HEK293T (cell line): ENCODE data around the gene MAN1C1.

Source experiments
- ARNT ChIP-seq: fragments of 450-650 bp; IDR thresholded peaks from 2 replicates; pipeline ENCODE4 v1.6.1; 2017; ENCODE audit warnings: mild to moderate bottlenecking
- BHLHE40 ChIP-seq: fragments of 450-650 bp; IDR thresholded peaks from 2 replicates; pipeline ENCODE4 v1.6.1; 2016; ENCODE audit warnings: mild to moderate bottlenecking, moderate library complexity, borderline replicate concordance
- CTBP1 ChIP-seq: fragments of 450-650 bp; IDR thresholded peaks from 2 replicates; pipeline ENCODE4 v1.6.1; 2016; ENCODE audit warnings: borderline replicate concordance
- ELF4 ChIP-seq: fragments of 450-650 bp; IDR thresholded peaks from 2 replicates; pipeline ENCODE4 v1.6.1; 2017; ENCODE audit warnings: antibody characterized with exemption
- FOXA1 ChIP-seq: fragments of 450-650 bp; IDR thresholded peaks from 2 replicates; pipeline ENCODE4 v1.6.1; 2016; ENCODE audit warnings: mild to moderate bottlenecking
- FOXK2 ChIP-seq: fragments of 450-650 bp; IDR thresholded peaks from 2 replicates; pipeline ENCODE4 v1.6.1; 2016; ENCODE audit warnings: mild to moderate bottlenecking
- FOXM1 ChIP-seq: fragments of 450-650 bp; IDR thresholded peaks from 2 replicates; pipeline ENCODE4 v1.6.1; 2017; ENCODE audit warnings: mild to moderate bottlenecking, borderline replicate concordance
- HDGF ChIP-seq: fragments of 450-650 bp; IDR thresholded peaks from 2 replicates; pipeline ENCODE4 v1.6.1; 2017; ENCODE audit warnings: antibody characterized with exemption, borderline replicate concordance
- L3MBTL2 ChIP-seq: fragments of 450-650 bp; conservative IDR thresholded peaks from 2 replicates; pipeline ENCODE4 v1.6.1; 2016; ENCODE audit warnings: mild to moderate bottlenecking
- LEF1 ChIP-seq: fragments of 450-650 bp; IDR thresholded peaks from 2 replicates; pipeline ENCODE4 v1.6.1; 2017; ENCODE audit warnings: mild to moderate bottlenecking, borderline replicate concordance
- NFRKB ChIP-seq: fragments of 450-650 bp; IDR thresholded peaks from 2 replicates; pipeline ENCODE4 v1.6.1; 2016; ENCODE audit warnings: mild to moderate bottlenecking, moderate library complexity
- SUZ12 ChIP-seq: fragments of 450-650 bp; IDR thresholded peaks from 2 replicates; pipeline ENCODE4 v1.6.1; 2016; ENCODE audit warnings: mild to moderate bottlenecking
- ZNF384 ChIP-seq: fragments of 450-650 bp; IDR thresholded peaks from 2 replicates; pipeline ENCODE4 v1.6.1; 2016

- TF ChIP-seq L3MBTL2, result no peak
- no peak for TF ChIP-seq NFRKB
- no peak for TF ChIP-seq FOXK2
- TF ChIP-seq FOXA1, result no peak
- no peak for TF ChIP-seq LEF1
- no peak for TF ChIP-seq ELF4
- no peak for TF ChIP-seq SUZ12
- no peak for TF ChIP-seq BHLHE40
- TF ChIP-seq ZNF384, result no peak
- no peak for TF ChIP-seq ARNT
- no peak for TF ChIP-seq CTBP1
- TF ChIP-seq FOXM1, result no peak
- TF ChIP-seq HDGF, result no peak
These were observed 183.5 kb downstream of the MAN1C1 start, which contains the start of gene SELENON for GRCh38 chr1:25799935-25800702.
